Ovary (tissue), 9 donors: Measurements from ENCODE around the gene ADORA1. TPM values are rescaled to one million over a fixed set of nuclear protein-coding genes. Genes with fewer than 3 reads are reported as not detected.

Experiments
- DNase-seq, 5 donors: peaks; one replicate each; pipeline ENCODE4 v3.0.0-alpha.2; 2019 to 2020
- H3K27ac ChIP-seq, 2 donors: fragments of 200-600 bp; one replicate each; pipeline versions ENCODE4 v1.5.1 to v1.8.0; 2019 to 2022
- H3K27me3 ChIP-seq: fragments of 200-600 bp; one replicate; pipeline ENCODE4 v1.8.0; 2022
- H3K36me3 ChIP-seq: fragments of 200-600 bp; sonication (generic); one replicate; pipeline ENCODE4 v1.5.1; 2019
- H3K4me1 ChIP-seq: one replicate; pipeline ENCODE4 v1.8.1; 2013; ENCODE audit warnings: mild to moderate bottlenecking, moderate library complexity; ENCODE audit not compliant: insufficient read depth
- H3K4me3 ChIP-seq: fragments of 200-600 bp; sonication (generic); one replicate; pipeline ENCODE4 v1.5.1; 2017
- H3K9me3 ChIP-seq, 2 donors: fragments of 200-600 bp in 1 of 2; sonication (generic) in 1 of 2; one replicate each; pipeline versions ENCODE4 v1.5.1 to v1.8.1; 2013 to 2019; ENCODE audit warnings: mild to moderate bottlenecking in 1 of 2, moderate library complexity in 1 of 2
- CTCF ChIP-seq, 3 donors: fragments of 450-650 bp in 2 of 3; fragments of 200-600 bp in 1 of 3; IDR thresholded peaks; one replicate each; pipeline versions ENCODE4 v1.5.1 to v1.8.0; 2016 to 2022; ENCODE audit warnings: antibody characterized with exemption in 3 of 3, mild to moderate bottlenecking in 1 of 3
- EP300 ChIP-seq: sonication (generic); formaldehyde crosslinking; IDR thresholded peaks from one replicate; pipeline ENCODE4 v1.6.1; 2017; ENCODE audit warnings: antibody characterized with exemption
- POLR2A ChIP-seq: fragments of 450-650 bp; IDR thresholded peaks from one replicate; pipeline ENCODE4 v1.6.1; 2017; ENCODE audit warnings: antibody characterized with exemption, mild to moderate bottlenecking, moderate library complexity
- WGBS, 3 donors: extraction: QIAGEN DNeasy Blood & Tissue Kit in 1 of 3; methylation state at CpG; one replicate each; pipeline versions ENCODE4 v1.1.5 to v1.1.7; 2013 to 2017; 5-methylcytosine and 5-hydroxymethylcytosine counted together
- intact Hi-C, 4 donors: fragments of 100-400 bp; cut with DNase I; formaldehyde crosslinking; loops; one replicate each; pipeline versions ENCODE4 v1.11.0 to v1.15.1; 2022 to 2023
- polyA plus RNA-seq, 2 donors: library from polyadenylated mRNA; stranded (reverse); fragments of 200-250 nt in 1 of 2; fragments of 350-450 nt in 1 of 2; fragmentation: Illumina TruSeq in 1 of 2; extraction: RNeasy Lipid Tissue Mini Kit (QIAGEN cat#74804) in 1 of 2; gene quantifications; one replicate each; pipeline ENCODE4 v1.2.3, GENCODE V29; 2013 to 2014
- total RNA-seq, 7 donors: library from RNA; depleted of rRNA in 2 of 7; stranded (reverse); fragments of >200 nt in 2 of 7; fragmentation: NEBNext Ultra II Directional in 3 of 7; extraction: Animal tissue kit (Norgen Biotek cat#: 25700) in 3 of 7; gene quantifications; one replicate each; pipeline versions ENCODE4 v1.1.0 to v1.2.4, GENCODE V29; 2016 to 2023
- donor health status: DM: no; HTN: no; CAD: no; lungs with moderate emphysema.
- donor health status: DM: no; HTN: no; CAD: no.
- donor health status: Bipolar disorder and iron deficiency.
- donor health status: DM: yes; HTN: yes; CAD: no.
- donor health status: DM: no; HTN: no; CAD: no.
- donor health status: DM: yes; HTN: yes; CAD: no.

The ADORA1 gene
- total and polyA plus RNA-seq, 9 donors, result 0.15 to 1.3 (median 0.60) TPM

DNA sequence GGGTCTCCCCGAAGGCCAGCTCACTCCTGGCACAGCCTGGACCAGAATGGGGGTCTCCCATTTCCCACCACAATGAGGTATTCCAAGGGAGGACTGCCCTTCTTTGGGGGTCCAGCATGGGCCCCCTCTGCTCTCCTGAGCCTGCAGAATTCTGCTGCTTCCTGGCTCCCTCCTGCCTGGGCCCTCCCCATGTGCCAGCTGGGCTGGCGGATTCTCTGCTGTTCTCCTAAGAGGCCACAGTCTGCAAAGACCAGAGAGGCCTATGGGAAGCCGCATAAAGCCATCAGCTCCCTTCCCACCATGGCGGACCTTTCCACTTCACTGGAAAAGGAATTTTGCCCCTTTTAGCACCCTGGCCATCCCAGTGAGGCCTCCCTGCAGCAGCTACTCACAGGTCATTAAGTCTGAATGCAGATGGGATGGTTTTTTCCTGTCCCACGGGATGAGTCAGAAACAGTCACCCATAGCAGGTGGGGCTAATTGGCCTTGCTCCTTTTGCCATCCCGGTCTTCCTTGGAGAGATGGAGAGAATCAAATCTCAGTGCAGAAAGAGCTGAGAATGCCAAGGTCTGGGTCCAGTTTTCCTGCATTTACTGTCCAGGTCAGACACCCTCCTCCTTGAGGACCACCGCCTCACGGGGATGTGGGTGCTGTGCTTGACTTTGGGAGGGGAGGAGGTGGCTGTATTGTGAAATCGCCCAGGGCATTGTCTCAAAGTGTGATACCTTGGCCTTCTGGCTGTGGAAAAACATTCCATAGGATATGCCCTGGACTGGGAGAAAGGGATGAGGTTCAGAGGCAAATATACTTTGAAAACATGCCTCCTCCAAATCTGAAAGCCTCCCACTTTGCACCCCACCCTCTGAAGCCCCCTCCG lies 24.9 kb downstream of the ADORA1 start:
- intact Hi-C loops, result loop anchor here in 1 of 4 donors (5.0 kb wide), 1 partner anchor 1265 kb away; the partner anchor contains the start of gene SHISA4
- 67 to 80% (median 68%) methylated on average over 9 to 10 of the region's 10 CpGs for WGBS, 3 donors
- Histone ChIP-seq H3K36me3 (no peaks in the 10 kb centered on the region), H3K27me3 (no peaks in the 10 kb centered on the region), H3K4me3 (no peak overlapping the region), H3K9me3 (no peaks in the 10 kb centered on the region), H3K27ac (no peak overlapping the region), H3K4me1 (no peaks in the 10 kb centered on the region)
- DNase-seq, result no peak
- no peak for TF ChIP-seq POLR2A
- no peak for TF ChIP-seq EP300
- no peak for TF ChIP-seq CTCF (IDR thresholded peaks at IDR 0.05)

GRCh38 chr1:203153051-203153988 lies 25.8 kb downstream of the ADORA1 start:
- intact Hi-C loops, result loop anchor here in 1 of 4 donors (5.0 kb wide), 1 partner anchor 1266 kb away; the partner anchor contains the start of gene SHISA4
- TF ChIP-seq CTCF (IDR thresholded peaks at IDR 0.05), result no peak
- Histone ChIP-seq H3K4me1 (no peaks in the 10 kb centered on the region), H3K36me3 (no peaks in the 10 kb centered on the region), H3K9me3 (no peaks in the 10 kb centered on the region), H3K4me3 (no peak overlapping the region), H3K27ac (no peak overlapping the region), H3K27me3 (no peaks in the 10 kb centered on the region)
- 70 to 85% (median 81%) methylated on average over 9 of the region's 9 CpGs for WGBS, 3 donors
- DNase-seq, result no peak

DNA sequence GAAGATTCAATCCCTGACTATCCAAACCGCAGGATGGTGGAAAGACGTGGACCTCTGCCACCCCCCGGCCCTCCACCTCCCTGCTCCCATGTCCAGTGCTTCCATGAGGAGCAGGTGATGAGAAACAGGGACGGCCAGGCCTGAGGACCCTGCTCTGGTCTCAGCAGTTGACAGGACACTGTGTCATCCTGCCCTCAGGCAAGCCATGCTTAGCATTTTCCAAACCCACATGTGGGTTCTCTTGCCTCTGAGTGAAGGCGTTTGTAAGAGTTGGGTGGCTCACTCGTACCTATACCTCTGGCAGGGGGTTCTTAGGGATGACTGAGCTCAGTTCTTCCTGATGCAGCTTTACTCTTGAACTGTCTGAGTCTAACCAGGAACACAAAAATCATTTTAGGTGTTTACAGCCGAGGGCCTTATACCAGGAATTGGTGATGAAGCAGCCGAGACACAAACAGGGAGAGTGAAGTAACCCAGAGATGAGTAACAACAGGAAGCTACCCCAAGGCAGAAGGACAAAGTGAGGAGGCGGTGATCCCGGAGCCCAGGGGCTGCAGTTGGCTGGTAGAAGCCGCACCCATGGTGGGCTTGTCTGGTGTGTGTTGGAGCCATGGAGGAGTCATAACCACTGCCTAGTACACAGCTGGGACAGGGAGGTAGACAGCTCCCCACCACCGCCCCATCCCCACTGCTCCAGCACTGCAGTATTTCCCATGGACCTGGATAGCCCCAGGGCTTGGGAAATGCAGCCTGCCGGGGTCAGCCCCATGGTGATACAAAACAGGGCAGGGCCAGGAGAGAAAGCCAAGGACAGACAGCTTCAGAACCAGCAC lies 26.7 kb downstream of the ADORA1 start:
- TF ChIP-seq EP300 (no peak), CTCF (IDR thresholded peaks at IDR 0.05) (no peak), POLR2A (no peak)
- no peaks in the 10 kb centered on the region for H3K27me3 ChIP-seq
- H3K9me3 ChIP-seq, result no peaks in the 10 kb centered on the region
- no peaks in the 10 kb centered on the region for H3K36me3 ChIP-seq
- H3K4me1 ChIP-seq, result no peaks in the 10 kb centered on the region
- H3K27ac ChIP-seq, result no peak overlapping the region
- WGBS, 3 donors, result 80 to 86% (median 81%) methylated on average over 13 of the region's 13 CpGs
- H3K4me3 ChIP-seq, result no peak overlapping the region
- intact Hi-C loops, result loop anchor here in 1 of 4 donors (5.0 kb wide), 1 partner anchor 1267 kb away; the partner anchor contains the start of gene SHISA4
- DNase-seq, result no peak

DNA sequence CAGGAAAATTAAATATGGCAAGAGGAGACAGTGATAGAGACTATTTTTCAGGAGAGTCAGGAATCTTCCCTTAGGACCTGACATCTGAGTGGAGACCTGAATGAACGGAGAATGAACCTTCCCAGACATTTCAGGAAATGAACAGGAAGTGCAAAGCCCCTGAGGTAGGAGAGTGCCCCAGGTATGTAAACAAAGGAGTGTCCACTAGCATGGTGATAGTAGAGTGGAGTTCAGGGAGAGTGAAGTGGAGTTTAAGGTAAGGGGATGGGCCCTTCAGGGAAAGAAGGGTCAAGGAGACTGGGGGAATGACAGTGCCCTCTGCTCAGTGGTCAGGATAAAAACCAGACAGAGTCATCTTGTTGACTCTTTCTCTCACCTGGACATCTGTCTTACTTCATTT lies 28.8 kb downstream of the ADORA1 start:
- no peaks in the 10 kb centered on the region for H3K9me3 ChIP-seq
- DNase-seq, result no peak
- no peaks in the 10 kb centered on the region for H3K36me3 ChIP-seq
- no peak overlapping the region for H3K27ac ChIP-seq
- no peaks in the 10 kb centered on the region for H3K4me1 ChIP-seq
- H3K4me3 ChIP-seq, result no peak overlapping the region
- WGBS, 3 donors, result 65 to 77% (median 66%) methylated on average over 1 of the region's 1 CpG
- no peaks in the 10 kb centered on the region for H3K27me3 ChIP-seq
- TF ChIP-seq EP300, result no peak
- no peak for TF ChIP-seq CTCF (IDR thresholded peaks at IDR 0.05)
- TF ChIP-seq POLR2A, result no peak
- intact Hi-C loops, result no loop called here
